Tibial nerve (tissue), 4 donors: ENCODE results near the gene LCE2D.

Experiments used
- EP300 ChIP-seq, 2 donors: sonication (generic); formaldehyde crosslinking; IDR thresholded peaks; one replicate each; pipeline ENCODE4 v1.6.1; 2017; ENCODE audit warnings: antibody characterized with exemption in 2 of 2, mild to moderate bottlenecking in 1 of 2
- POLR2A ChIP-seq, 2 donors: fragments of 450-650 bp; IDR thresholded peaks; one replicate each; pipeline ENCODE4 v1.6.1; 2017; ENCODE audit warnings: antibody characterized with exemption in 2 of 2, mild to moderate bottlenecking in 2 of 2, moderate library complexity in 2 of 2
- TF ChIP-seq, protein P1 (sequence below), 5 experiments: fragments of 200-600 bp in 3 of 5; fragments of 450-650 bp in 2 of 5; sonication (generic) in 3 of 5; IDR thresholded peaks; one replicate each; pipeline ENCODE4 v1.5.1; 2016 to 2019; ENCODE audit warnings: antibody characterized with exemption in 5 of 5, mild to moderate bottlenecking in 3 of 5, moderate library complexity in 2 of 5

DNA sequence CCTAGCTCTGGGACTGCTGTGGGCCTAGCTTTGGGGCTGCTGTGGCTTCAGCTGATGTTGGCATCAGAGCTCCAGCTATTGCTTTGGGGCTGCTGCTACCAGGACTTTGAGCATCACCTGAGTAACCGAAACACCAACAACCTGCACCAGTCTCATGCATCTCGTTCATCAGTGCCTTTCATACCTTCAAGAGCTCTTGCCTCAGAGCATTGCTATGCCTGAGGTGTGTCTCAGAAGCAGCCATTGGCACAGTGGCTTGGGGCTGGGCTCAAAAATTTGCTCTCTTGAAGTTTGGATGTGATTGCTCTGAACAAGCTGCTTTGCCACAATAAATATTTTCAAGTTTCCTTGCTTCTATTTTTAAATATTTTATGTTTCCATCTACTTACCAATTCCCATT lies 6.7 kb upstream of the LCE2D start:
- TF ChIP-seq, protein P1, sequence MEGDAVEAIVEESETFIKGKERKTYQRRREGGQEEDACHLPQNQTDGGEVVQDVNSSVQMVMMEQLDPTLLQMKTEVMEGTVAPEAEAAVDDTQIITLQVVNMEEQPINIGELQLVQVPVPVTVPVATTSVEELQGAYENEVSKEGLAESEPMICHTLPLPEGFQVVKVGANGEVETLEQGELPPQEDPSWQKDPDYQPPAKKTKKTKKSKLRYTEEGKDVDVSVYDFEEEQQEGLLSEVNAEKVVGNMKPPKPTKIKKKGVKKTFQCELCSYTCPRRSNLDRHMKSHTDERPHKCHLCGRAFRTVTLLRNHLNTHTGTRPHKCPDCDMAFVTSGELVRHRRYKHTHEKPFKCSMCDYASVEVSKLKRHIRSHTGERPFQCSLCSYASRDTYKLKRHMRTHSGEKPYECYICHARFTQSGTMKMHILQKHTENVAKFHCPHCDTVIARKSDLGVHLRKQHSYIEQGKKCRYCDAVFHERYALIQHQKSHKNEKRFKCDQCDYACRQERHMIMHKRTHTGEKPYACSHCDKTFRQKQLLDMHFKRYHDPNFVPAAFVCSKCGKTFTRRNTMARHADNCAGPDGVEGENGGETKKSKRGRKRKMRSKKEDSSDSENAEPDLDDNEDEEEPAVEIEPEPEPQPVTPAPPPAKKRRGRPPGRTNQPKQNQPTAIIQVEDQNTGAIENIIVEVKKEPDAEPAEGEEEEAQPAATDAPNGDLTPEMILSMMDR (IDR thresholded peaks at IDR 0.05), result no peak
- TF ChIP-seq POLR2A (IDR thresholded peaks at IDR 0.05) (no peak), EP300 (IDR thresholded peaks at IDR 0.05) (no peak)
